ENCODE data around the gene GMEB1. TPM values are rescaled to one million over a fixed set of nuclear protein-coding genes. Genes with fewer than 3 reads are reported as not detected.
A peak's percentile ranks its signal among the peaks of the same experiment; 100 is the strongest.

Gene GMEB1
- total and polyA plus RNA-seq, 2 experiments from 2014 or later: 13.3 to 20.2 TPM

- peaks cover 19% of the 10 kb centered on the region for H3K27me3 Mint-ChIP-seq (ENCODE audit: insufficient read depth, low read depth, poor library complexity)
- DNase-seq (ENCODE audit: low spot score) (peak; percentile 86), ATAC-seq (peak; percentile 36)
- peaks cover 6% of the 10 kb centered on the region; the same call in 2 of the 3 replicates for H3K9me3 Mint-ChIP-seq
- Histone ChIP-seq H2AFZ (no peak overlapping the region), H3K27me3 (ENCODE audit: insufficient read depth) (no peaks in the 10 kb centered on the region), H4K20me1 (replicated peaks; ENCODE audit: insufficient read depth) (peaks cover 41% of the 10 kb centered on the region), H3F3A (replicated peaks; ENCODE audit: low read depth) (peaks cover 20% of the 10 kb centered on the region), H3K4me1 (ENCODE audit: insufficient read depth) (peaks cover 36% of the 10 kb centered on the region), H3K4me3 (peak overlapping the region; percentile 87), H3K79me2 (replicated peaks; ENCODE audit: insufficient read depth) (peaks cover 57% of the 10 kb centered on the region), H3K4me2 (peak overlapping the region; percentile 71), H3K27ac (ENCODE audit: low read depth) (peak overlapping the region; percentile 94), H3K36me3 (ENCODE audit: insufficient read depth) (peaks cover 36% of the 10 kb centered on the region), H3K9me2 (ENCODE audit: insufficient read depth) (no peaks in the 10 kb centered on the region)
- peaks cover 53% of the 10 kb centered on the region for H3K36me3 Mint-ChIP-seq (ENCODE audit: low read depth)
- H3K4me3 Mint-ChIP-seq: peak overlapping the region; percentile 97
- H3K27ac Mint-ChIP-seq: peak overlapping the region; percentile 99
- H3K4me1 Mint-ChIP-seq: peaks cover 40% of the 10 kb centered on the region
- TF ChIP-seq ETS1 (IDR thresholded peaks at IDR 0.05): no peak
Observed at GRCh38 chr1:28737307-28738132, 68.9 kb downstream of the GMEB1 start.

GRCh38 chr1:28740118-28740517, 71.5 kb downstream of the GMEB1 start:
- Histone ChIP-seq H3K27me3 (ENCODE audit: insufficient read depth) (no peaks in the 10 kb centered on the region), H3F3A (replicated peaks; ENCODE audit: low read depth) (peaks cover 37% of the 10 kb centered on the region), H3K4me1 (ENCODE audit: insufficient read depth) (peaks cover 50% of the 10 kb centered on the region), H3K9me2 (ENCODE audit: insufficient read depth) (no peaks in the 10 kb centered on the region), H3K79me2 (replicated peaks; ENCODE audit: insufficient read depth) (peaks cover 83% of the 10 kb centered on the region), H3K4me2 (peak overlapping the region; percentile 71; the same call in 1 of the 2 replicates), H2AFZ (no peak overlapping the region), H4K20me1 (replicated peaks; ENCODE audit: insufficient read depth) (peaks cover 65% of the 10 kb centered on the region), H3K4me3 (peak overlapping the region; percentile 87; the same call in 1 of the 2 replicates), H3K36me3 (ENCODE audit: insufficient read depth) (peaks cover 60% of the 10 kb centered on the region), H3K27ac (ENCODE audit: low read depth) (peak overlapping the region; percentile 24; the same call in 1 of the 2 replicates)
- ATAC-seq (no peak), DNase-seq (ENCODE audit: low spot score) (no peak)
- peaks cover 79% of the 10 kb centered on the region for H3K36me3 Mint-ChIP-seq (ENCODE audit: low read depth)
- peak overlapping the region; percentile 97 for H3K4me3 Mint-ChIP-seq
- H3K9me3 Mint-ChIP-seq: peaks cover 2% of the 10 kb centered on the region; the same call in 1 of the 3 replicates
- peaks cover 57% of the 10 kb centered on the region for H3K4me1 Mint-ChIP-seq
- H3K27me3 Mint-ChIP-seq (ENCODE audit: insufficient read depth, low read depth, poor library complexity): peaks cover 19% of the 10 kb centered on the region
- H3K27ac Mint-ChIP-seq: peak overlapping the region; percentile 86; the same call in 1 of the 2 replicates
- TF ChIP-seq JUNB (IDR thresholded peaks at IDR 0.05; ENCODE audit: unreplicated experiment) (no peak), ZNF462 (CRISPR knock-in tag; IDR thresholded peaks at IDR 0.05) (no peak), ZNF114 (CRISPR knock-in tag; IDR thresholded peaks at IDR 0.05) (no peak), ETS1 (IDR thresholded peaks at IDR 0.05) (no peak), REST (IDR thresholded peaks at IDR 0.05; ENCODE audit: unreplicated experiment) (no peak), NANOG (IDR thresholded peaks at IDR 0.05; ENCODE audit: borderline replicate concordance) (no peak), ZNF331 (CRISPR knock-in tag; IDR thresholded peaks at IDR 0.05; ENCODE audit: low read depth) (no peak)

Data from GM23338 (cell line).